GM23338 (cell line): ENCODE data around the gene TAGLN. TPM values are rescaled to one million over a fixed set of nuclear protein-coding genes. Genes with fewer than 3 reads are reported as not detected.

Source experiments
- ATAC-seq: fragments of 200-7000 bp; cut with Tn5 transposase; 3 replicates; pipeline ENCODE4 v1.9.1; 2020
- DNase-seq: peaks from one replicate; pipeline ENCODE4 v3.0.0-alpha.2; 2015; ENCODE audit warnings: low spot score
- H2AFZ ChIP-seq: fragments of 200-600 bp; sonication (generic); 2 replicates; pipeline ENCODE4 v1.8.0; 2016; ENCODE audit warnings: antibody characterized with exemption, mild to moderate bottlenecking, moderate library complexity
- H3F3A ChIP-seq: fragments of 200-600 bp; sonication (generic); replicated peaks from 2 replicates; pipeline ENCODE4 v1.8.0; 2017; ENCODE audit warnings: antibody characterized with exemption, mixed run types, low read depth
- H3K27ac ChIP-seq: fragments of 200-600 bp; sonication (generic); 2 replicates; pipeline ENCODE4 v1.6.1; 2016; ENCODE audit warnings: low read depth
- H3K27me3 ChIP-seq: fragments of 200-600 bp; sonication (generic); 2 replicates; pipeline ENCODE4 v1.8.0; 2016; ENCODE audit warnings: mild to moderate bottlenecking, mixed run types, moderate library complexity; ENCODE audit not compliant: insufficient read depth
- H3K36me3 ChIP-seq: fragments of 200-600 bp; sonication (generic); 2 replicates; pipeline ENCODE4 v1.8.0; 2016; ENCODE audit warnings: mild to moderate bottlenecking; ENCODE audit not compliant: insufficient read depth
- H3K4me1 ChIP-seq: fragments of 200-600 bp; sonication (generic); 2 replicates; pipeline ENCODE4 v1.8.0; 2016; ENCODE audit warnings: mild to moderate bottlenecking, moderate library complexity; ENCODE audit not compliant: insufficient read depth
- H3K4me2 ChIP-seq: fragments of 200-600 bp; sonication (generic); 2 replicates; pipeline ENCODE4 v1.7.1; 2017; ENCODE audit warnings: mixed run types
- H3K4me3 ChIP-seq: fragments of 200-600 bp; sonication (generic); 2 replicates; pipeline ENCODE4 v1.6.1; 2016; ENCODE audit warnings: mixed run types
- H3K79me2 ChIP-seq: fragments of 200-600 bp; sonication (generic); replicated peaks from 2 replicates; pipeline ENCODE4 v1.8.0; 2017; ENCODE audit warnings: mild to moderate bottlenecking; ENCODE audit not compliant: insufficient read depth
- H3K9me2 ChIP-seq: fragments of 200-600 bp; sonication (generic); 2 replicates; pipeline ENCODE4 v1.8.0; 2017; ENCODE audit not compliant: insufficient read depth
- H4K20me1 ChIP-seq: fragments of 200-600 bp; sonication (generic); replicated peaks from 2 replicates; pipeline ENCODE4 v1.8.0; 2017; ENCODE audit warnings: mild to moderate bottlenecking; ENCODE audit not compliant: insufficient read depth
- H3K27ac Mint-ChIP-seq: 2 replicates; pipeline ENCODE4 v1.8.0; 2020; ENCODE audit warnings: inconsistent platforms, mild to moderate bottlenecking, moderate library complexity, mixed read lengths
- H3K27me3 Mint-ChIP-seq: 3 replicates; pipeline ENCODE4 v1.8.0; 2022; ENCODE audit warnings: low read depth, mild to moderate bottlenecking, moderate library complexity, mixed read lengths, inconsistent platforms; ENCODE audit not compliant: insufficient read depth, poor library complexity
- H3K36me3 Mint-ChIP-seq: 3 replicates; pipeline ENCODE4 v1.8.0; 2021; ENCODE audit warnings: low read depth, mild to moderate bottlenecking, inconsistent platforms, moderate library complexity, mixed read lengths
- H3K4me1 Mint-ChIP-seq: 3 replicates; pipeline ENCODE4 v1.8.0; 2020; ENCODE audit warnings: mild to moderate bottlenecking, inconsistent platforms, mixed read lengths
- H3K4me3 Mint-ChIP-seq: 3 replicates; pipeline ENCODE4 v1.8.0; 2021; ENCODE audit warnings: moderate library complexity, mild to moderate bottlenecking, inconsistent platforms, mixed read lengths
- H3K9me3 Mint-ChIP-seq: 3 replicates; pipeline ENCODE4 v1.8.0; 2020; ENCODE audit warnings: moderate library complexity, mild to moderate bottlenecking, inconsistent platforms, mixed read lengths
- CREB1 ChIP-seq: fragments of 250-450 bp; sonication (Bioruptor Pico); IDR thresholded peaks from 2 replicates; pipeline ENCODE4 v1.5.0; 2020; ENCODE audit warnings: low read depth, mild to moderate bottlenecking, moderate library complexity
- ETS1 ChIP-seq: IDR thresholded peaks from 2 replicates; pipeline ENCODE4 v1.6.1; 2016; ENCODE audit warnings: antibody characterized with exemption
- EZH2 ChIP-seq: fragments of 200-600 bp; sonication (generic); IDR thresholded peaks from one replicate; pipeline ENCODE4 v1.8.0; 2017; ENCODE audit warnings: antibody characterized with exemption, mild to moderate bottlenecking, low read depth; ENCODE audit not compliant: unreplicated experiment
- EZH2phosphoT487 ChIP-seq: fragments of 200-600 bp; sonication (generic); IDR thresholded peaks from one replicate; pipeline ENCODE4 v1.8.1; 2018; ENCODE audit warnings: antibody characterized with exemption; ENCODE audit not compliant: unreplicated experiment
- JUNB ChIP-seq: IDR thresholded peaks from one replicate; pipeline ENCODE4 v1.6.1; 2016; ENCODE audit warnings: antibody characterized with exemption; ENCODE audit not compliant: unreplicated experiment
- NANOG ChIP-seq: IDR thresholded peaks from 2 replicates; pipeline ENCODE4 v1.6.1; 2016; ENCODE audit warnings: antibody characterized with exemption, borderline replicate concordance
- POLR2AphosphoS5 ChIP-seq: IDR thresholded peaks from 2 replicates; pipeline ENCODE4 v1.6.1; 2016; ENCODE audit warnings: antibody characterized with exemption, low read depth
- STAT1 ChIP-seq: IDR thresholded peaks from one replicate; pipeline ENCODE4 v1.6.1; 2016; ENCODE audit warnings: antibody characterized with exemption; ENCODE audit not compliant: unreplicated experiment
- ZNF114 ChIP-seq: fragments of 250-450 bp; sonication (Bioruptor Pico); IDR thresholded peaks from 2 replicates; pipeline ENCODE4 v1.5.0; 2020; ENCODE audit warnings: mild to moderate bottlenecking, moderate library complexity
- ZNF331 ChIP-seq: fragments of 250-450 bp; sonication (Bioruptor Pico); IDR thresholded peaks from 2 replicates; pipeline ENCODE4 v1.5.0; 2020; ENCODE audit warnings: low read depth, mild to moderate bottlenecking, moderate library complexity
- polyA plus RNA-seq: library from polyadenylated mRNA; unstranded; fragments of >200 nt; fragmentation: Nextera tagmentation; extraction: Ambion mirVana; gene quantifications from 2 replicates; pipeline ENCODE4 v1.2.1, GENCODE V29; 2016
- total RNA-seq: library from RNA; depleted of rRNA; stranded (reverse); fragments of >200 nt; shearing (Covaris generic); gene quantifications from 2 replicates; pipeline ENCODE4 v1.2.3, GENCODE V29; 2014
- TF ChIP-seq, protein P1 (sequence below), 2 experiments: fragments of 200-600 bp in 1 of 2; sonication (generic) in 1 of 2; conservative IDR thresholded peaks; 2 replicates each; pipeline versions ENCODE4 v1.5.1 to v1.6.1; 2016 to 2017; ENCODE audit warnings: antibody characterized with exemption in 2 of 2, low read depth in 2 of 2, mild to moderate bottlenecking in 2 of 2, moderate library complexity in 1 of 2
- TF ChIP-seq, protein P2 (sequence below): IDR thresholded peaks from one replicate; pipeline ENCODE4 v1.6.1; 2018; ENCODE audit warnings: antibody characterized with exemption; ENCODE audit not compliant: unreplicated experiment
- TF ChIP-seq, protein P3 (sequence below): fragments of 250-450 bp; sonication (Bioruptor Pico); IDR thresholded peaks from 2 replicates; pipeline ENCODE4 v1.5.0; 2020; ENCODE audit warnings: mild to moderate bottlenecking, moderate library complexity

TAGLN gene
- total and polyA plus RNA-seq, 2 experiments from 2014 or later, result 86.8 to 130 TPM

- H2AFZ ChIP-seq, result no peak overlapping the region
- peaks cover 11% of the 10 kb centered on the region for H3F3A ChIP-seq
- TF ChIP-seq, protein P1, sequence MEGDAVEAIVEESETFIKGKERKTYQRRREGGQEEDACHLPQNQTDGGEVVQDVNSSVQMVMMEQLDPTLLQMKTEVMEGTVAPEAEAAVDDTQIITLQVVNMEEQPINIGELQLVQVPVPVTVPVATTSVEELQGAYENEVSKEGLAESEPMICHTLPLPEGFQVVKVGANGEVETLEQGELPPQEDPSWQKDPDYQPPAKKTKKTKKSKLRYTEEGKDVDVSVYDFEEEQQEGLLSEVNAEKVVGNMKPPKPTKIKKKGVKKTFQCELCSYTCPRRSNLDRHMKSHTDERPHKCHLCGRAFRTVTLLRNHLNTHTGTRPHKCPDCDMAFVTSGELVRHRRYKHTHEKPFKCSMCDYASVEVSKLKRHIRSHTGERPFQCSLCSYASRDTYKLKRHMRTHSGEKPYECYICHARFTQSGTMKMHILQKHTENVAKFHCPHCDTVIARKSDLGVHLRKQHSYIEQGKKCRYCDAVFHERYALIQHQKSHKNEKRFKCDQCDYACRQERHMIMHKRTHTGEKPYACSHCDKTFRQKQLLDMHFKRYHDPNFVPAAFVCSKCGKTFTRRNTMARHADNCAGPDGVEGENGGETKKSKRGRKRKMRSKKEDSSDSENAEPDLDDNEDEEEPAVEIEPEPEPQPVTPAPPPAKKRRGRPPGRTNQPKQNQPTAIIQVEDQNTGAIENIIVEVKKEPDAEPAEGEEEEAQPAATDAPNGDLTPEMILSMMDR (conservative IDR thresholded peaks at IDR 0.05; ENCODE audit: low read depth in 2 of 2), result no peak
- no peak for TF ChIP-seq POLR2AphosphoS5
- no peak for TF ChIP-seq ZNF331 (CRISPR knock-in tag)
- TF ChIP-seq CREB1 (CRISPR knock-in tag), result no peak
- no peak for TF ChIP-seq ZNF114
- TF ChIP-seq STAT1, result no peak
- TF ChIP-seq, protein P2, sequence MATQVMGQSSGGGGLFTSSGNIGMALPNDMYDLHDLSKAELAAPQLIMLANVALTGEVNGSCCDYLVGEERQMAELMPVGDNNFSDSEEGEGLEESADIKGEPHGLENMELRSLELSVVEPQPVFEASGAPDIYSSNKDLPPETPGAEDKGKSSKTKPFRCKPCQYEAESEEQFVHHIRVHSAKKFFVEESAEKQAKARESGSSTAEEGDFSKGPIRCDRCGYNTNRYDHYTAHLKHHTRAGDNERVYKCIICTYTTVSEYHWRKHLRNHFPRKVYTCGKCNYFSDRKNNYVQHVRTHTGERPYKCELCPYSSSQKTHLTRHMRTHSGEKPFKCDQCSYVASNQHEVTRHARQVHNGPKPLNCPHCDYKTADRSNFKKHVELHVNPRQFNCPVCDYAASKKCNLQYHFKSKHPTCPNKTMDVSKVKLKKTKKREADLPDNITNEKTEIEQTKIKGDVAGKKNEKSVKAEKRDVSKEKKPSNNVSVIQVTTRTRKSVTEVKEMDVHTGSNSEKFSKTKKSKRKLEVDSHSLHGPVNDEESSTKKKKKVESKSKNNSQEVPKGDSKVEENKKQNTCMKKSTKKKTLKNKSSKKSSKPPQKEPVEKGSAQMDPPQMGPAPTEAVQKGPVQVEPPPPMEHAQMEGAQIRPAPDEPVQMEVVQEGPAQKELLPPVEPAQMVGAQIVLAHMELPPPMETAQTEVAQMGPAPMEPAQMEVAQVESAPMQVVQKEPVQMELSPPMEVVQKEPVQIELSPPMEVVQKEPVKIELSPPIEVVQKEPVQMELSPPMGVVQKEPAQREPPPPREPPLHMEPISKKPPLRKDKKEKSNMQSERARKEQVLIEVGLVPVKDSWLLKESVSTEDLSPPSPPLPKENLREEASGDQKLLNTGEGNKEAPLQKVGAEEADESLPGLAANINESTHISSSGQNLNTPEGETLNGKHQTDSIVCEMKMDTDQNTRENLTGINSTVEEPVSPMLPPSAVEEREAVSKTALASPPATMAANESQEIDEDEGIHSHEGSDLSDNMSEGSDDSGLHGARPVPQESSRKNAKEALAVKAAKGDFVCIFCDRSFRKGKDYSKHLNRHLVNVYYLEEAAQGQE, result no peak
- no peak for TF ChIP-seq JUNB
- TF ChIP-seq ETS1, result no peak
- TF ChIP-seq NANOG, result no peak
- TF ChIP-seq EZH2phosphoT487, result no peak
- no peak for TF ChIP-seq EZH2
- TF ChIP-seq, protein P3, sequence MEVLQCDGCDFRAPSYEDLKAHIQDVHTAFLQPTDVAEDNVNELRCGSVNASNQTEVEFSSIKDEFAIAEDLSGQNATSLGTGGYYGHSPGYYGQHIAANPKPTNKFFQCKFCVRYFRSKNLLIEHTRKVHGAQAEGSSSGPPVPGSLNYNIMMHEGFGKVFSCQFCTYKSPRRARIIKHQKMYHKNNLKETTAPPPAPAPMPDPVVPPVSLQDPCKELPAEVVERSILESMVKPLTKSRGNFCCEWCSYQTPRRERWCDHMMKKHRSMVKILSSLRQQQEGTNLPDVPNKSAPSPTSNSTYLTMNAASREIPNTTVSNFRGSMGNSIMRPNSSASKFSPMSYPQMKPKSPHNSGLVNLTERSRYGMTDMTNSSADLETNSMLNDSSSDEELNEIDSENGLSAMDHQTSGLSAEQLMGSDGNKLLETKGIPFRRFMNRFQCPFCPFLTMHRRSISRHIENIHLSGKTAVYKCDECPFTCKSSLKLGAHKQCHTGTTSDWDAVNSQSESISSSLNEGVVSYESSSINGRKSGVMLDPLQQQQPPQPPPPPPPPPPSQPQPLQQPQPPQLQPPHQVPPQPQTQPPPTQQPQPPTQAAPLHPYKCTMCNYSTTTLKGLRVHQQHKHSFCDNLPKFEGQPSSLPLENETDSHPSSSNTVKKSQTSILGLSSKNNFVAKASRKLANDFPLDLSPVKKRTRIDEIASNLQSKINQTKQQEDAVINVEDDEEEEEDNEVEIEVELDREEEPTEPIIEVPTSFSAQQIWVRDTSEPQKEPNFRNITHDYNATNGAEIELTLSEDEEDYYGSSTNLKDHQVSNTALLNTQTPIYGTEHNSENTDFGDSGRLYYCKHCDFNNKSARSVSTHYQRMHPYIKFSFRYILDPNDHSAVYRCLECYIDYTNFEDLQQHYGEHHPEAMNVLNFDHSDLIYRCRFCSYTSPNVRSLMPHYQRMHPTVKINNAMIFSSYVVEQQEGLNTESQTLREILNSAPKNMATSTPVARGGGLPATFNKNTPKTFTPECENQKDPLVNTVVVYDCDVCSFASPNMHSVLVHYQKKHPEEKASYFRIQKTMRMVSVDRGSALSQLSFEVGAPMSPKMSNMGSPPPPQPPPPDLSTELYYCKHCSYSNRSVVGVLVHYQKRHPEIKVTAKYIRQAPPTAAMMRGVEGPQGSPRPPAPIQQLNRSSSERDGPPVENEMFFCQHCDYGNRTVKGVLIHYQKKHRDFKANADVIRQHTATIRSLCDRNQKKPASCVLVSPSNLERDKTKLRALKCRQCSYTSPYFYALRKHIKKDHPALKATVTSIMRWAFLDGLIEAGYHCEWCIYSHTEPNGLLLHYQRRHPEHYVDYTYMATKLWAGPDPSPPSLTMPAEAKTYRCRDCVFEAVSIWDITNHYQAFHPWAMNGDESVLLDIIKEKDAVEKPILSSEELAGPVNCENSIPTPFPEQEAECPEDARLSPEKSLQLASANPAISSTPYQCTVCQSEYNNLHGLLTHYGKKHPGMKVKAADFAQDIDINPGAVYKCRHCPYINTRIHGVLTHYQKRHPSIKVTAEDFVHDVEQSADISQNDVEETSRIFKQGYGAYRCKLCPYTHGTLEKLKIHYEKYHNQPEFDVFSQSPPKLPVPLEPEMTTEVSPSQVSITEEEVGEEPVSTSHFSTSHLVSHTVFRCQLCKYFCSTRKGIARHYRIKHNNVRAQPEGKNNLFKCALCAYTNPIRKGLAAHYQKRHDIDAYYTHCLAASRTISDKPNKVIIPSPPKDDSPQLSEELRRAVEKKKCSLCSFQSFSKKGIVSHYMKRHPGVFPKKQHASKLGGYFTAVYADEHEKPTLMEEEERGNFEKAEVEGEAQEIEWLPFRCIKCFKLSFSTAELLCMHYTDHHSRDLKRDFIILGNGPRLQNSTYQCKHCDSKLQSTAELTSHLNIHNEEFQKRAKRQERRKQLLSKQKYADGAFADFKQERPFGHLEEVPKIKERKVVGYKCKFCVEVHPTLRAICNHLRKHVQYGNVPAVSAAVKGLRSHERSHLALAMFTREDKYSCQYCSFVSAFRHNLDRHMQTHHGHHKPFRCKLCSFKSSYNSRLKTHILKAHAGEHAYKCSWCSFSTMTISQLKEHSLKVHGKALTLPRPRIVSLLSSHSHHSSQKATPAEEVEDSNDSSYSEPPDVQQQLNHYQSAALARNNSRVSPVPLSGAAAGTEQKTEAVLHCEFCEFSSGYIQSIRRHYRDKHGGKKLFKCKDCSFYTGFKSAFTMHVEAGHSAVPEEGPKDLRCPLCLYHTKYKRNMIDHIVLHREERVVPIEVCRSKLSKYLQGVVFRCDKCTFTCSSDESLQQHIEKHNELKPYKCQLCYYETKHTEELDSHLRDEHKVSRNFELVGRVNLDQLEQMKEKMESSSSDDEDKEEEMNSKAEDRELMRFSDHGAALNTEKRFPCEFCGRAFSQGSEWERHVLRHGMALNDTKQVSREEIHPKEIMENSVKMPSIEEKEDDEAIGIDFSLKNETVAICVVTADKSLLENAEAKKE (CRISPR knock-in tag), result no peak
- H3K4me1 Mint-ChIP-seq, result peaks cover 17% of the 10 kb centered on the region
- H3K36me3 ChIP-seq, result no peaks in the 10 kb centered on the region
- DNase-seq (no peak), ATAC-seq (no peak)
- no peaks in the 10 kb centered on the region for H3K79me2 ChIP-seq
- no peak overlapping the region for H3K4me3 ChIP-seq
- no peaks in the 10 kb centered on the region for H3K9me2 ChIP-seq
- H3K4me2 ChIP-seq, result no peak overlapping the region
- no peaks in the 10 kb centered on the region for H3K27me3 ChIP-seq
- H3K4me1 ChIP-seq, result peaks cover 12% of the 10 kb centered on the region
- peaks cover 19% of the 10 kb centered on the region for H3K27me3 Mint-ChIP-seq
- H4K20me1 ChIP-seq, result no peaks in the 10 kb centered on the region
- no peak overlapping the region for H3K4me3 Mint-ChIP-seq
- no peaks in the 10 kb centered on the region; the same call in 2 of the 3 replicates for H3K9me3 Mint-ChIP-seq
- no peak overlapping the region for H3K27ac ChIP-seq
- H3K36me3 Mint-ChIP-seq, result peaks cover 3% of the 10 kb centered on the region; the same call in 2 of the 3 replicates
- no peak overlapping the region for H3K27ac Mint-ChIP-seq
Measured at GRCh38 chr11:117194267-117194666, 4.9 kb upstream of the TAGLN start.
